Vagina (tissue), 2 donors: ENCODE results near the gene TTC23L.
"Not testable (repeated sequence)": the region's sequence is repeated elsewhere in the genome, so short reads cannot be mapped to it uniquely, and the experiment has no call there.

Experiments
- POLR2A ChIP-seq, 2 donors: fragments of 450-650 bp; IDR thresholded peaks; one replicate each; pipeline ENCODE4 v1.6.1; 2017; ENCODE audit warnings: antibody characterized with exemption in 2 of 2, mild to moderate bottlenecking in 2 of 2, moderate library complexity in 2 of 2
- POLR2AphosphoS5 ChIP-seq, 2 donors: sonication (generic); formaldehyde crosslinking; IDR thresholded peaks; one replicate each; pipeline ENCODE4 v1.9.0; 2017; ENCODE audit warnings: antibody characterized with exemption in 2 of 2, mild to moderate bottlenecking in 2 of 2, low read depth in 1 of 2; ENCODE audit not compliant: insufficient read depth in 1 of 2
- TF ChIP-seq, protein P1 (sequence below), 3 experiments: fragments of 450-650 bp in 2 of 3; fragments of 200-600 bp in 1 of 3; sonication (generic) in 1 of 3; IDR thresholded peaks; one replicate each; pipeline ENCODE4 v1.5.1; 2017 to 2019; ENCODE audit warnings: antibody characterized with exemption in 3 of 3, mild to moderate bottlenecking in 2 of 3, moderate library complexity in 2 of 3

DNA sequence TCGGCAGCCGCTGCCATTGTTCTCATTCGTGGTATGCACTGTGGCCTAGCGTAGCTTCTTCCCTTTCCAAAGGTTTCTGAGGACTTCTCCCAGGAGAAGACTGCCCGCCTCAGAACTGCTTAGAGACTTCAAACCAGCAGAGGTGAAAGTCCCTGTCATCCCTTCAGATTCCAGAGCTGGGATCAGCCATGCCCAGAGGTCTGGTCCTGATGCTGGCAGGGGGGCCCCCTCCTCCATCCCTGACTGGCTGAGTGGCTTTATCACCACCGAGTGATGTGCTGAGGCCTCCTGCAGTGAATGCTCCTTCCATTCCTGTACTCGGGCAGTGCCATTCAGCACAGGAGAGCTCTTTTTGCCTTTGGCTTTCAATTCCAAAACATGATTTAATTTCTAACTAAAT, 8.1 kb upstream of the TTC23L start:
- TF ChIP-seq, protein P1, sequence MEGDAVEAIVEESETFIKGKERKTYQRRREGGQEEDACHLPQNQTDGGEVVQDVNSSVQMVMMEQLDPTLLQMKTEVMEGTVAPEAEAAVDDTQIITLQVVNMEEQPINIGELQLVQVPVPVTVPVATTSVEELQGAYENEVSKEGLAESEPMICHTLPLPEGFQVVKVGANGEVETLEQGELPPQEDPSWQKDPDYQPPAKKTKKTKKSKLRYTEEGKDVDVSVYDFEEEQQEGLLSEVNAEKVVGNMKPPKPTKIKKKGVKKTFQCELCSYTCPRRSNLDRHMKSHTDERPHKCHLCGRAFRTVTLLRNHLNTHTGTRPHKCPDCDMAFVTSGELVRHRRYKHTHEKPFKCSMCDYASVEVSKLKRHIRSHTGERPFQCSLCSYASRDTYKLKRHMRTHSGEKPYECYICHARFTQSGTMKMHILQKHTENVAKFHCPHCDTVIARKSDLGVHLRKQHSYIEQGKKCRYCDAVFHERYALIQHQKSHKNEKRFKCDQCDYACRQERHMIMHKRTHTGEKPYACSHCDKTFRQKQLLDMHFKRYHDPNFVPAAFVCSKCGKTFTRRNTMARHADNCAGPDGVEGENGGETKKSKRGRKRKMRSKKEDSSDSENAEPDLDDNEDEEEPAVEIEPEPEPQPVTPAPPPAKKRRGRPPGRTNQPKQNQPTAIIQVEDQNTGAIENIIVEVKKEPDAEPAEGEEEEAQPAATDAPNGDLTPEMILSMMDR (IDR thresholded peaks at IDR 0.05), result not testable (repeated sequence)
- not testable (repeated sequence) for TF ChIP-seq POLR2AphosphoS5 (IDR thresholded peaks at IDR 0.05; ENCODE audit: insufficient read depth in 1 of 2, low read depth in 1 of 2); POLR2A (IDR thresholded peaks at IDR 0.05)
